ENCODE data around the gene ABHD6. TPM values are rescaled to one million over a fixed set of nuclear protein-coding genes. Genes with fewer than 3 reads are reported as not detected.

The ABHD6 gene
- total RNA-seq, 1 donor: 5.5 TPM

DNA sequence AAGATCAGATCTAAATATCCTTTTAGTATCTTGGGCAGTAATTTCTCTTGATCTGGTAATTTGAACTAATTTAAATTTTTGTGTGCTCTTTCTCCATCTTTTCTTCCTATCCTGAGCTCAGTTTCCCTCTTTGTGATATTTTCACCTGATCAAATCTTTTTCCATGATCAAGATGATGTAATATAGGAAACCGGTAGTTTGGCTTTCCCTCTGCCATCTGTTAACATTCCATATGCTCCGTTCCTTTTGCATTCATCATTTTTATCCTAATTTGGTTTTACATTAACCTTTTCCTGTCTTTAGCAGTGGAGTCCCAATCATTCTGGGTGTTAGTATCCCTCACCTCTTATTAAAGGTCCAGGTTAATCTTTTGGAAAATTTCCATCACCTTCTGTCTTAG, 5.9 kb upstream of the ABHD6 start:
- H3K4me3 ChIP-seq (ENCODE audit: low read depth, low read length): no peak overlapping the region
- TF ChIP-seq, protein P1, sequence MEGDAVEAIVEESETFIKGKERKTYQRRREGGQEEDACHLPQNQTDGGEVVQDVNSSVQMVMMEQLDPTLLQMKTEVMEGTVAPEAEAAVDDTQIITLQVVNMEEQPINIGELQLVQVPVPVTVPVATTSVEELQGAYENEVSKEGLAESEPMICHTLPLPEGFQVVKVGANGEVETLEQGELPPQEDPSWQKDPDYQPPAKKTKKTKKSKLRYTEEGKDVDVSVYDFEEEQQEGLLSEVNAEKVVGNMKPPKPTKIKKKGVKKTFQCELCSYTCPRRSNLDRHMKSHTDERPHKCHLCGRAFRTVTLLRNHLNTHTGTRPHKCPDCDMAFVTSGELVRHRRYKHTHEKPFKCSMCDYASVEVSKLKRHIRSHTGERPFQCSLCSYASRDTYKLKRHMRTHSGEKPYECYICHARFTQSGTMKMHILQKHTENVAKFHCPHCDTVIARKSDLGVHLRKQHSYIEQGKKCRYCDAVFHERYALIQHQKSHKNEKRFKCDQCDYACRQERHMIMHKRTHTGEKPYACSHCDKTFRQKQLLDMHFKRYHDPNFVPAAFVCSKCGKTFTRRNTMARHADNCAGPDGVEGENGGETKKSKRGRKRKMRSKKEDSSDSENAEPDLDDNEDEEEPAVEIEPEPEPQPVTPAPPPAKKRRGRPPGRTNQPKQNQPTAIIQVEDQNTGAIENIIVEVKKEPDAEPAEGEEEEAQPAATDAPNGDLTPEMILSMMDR (IDR thresholded peaks at IDR 0.05; ENCODE audit: insufficient read depth, low read length): no peak
- no peak for DNase-seq (ENCODE audit: low read depth)

DNA sequence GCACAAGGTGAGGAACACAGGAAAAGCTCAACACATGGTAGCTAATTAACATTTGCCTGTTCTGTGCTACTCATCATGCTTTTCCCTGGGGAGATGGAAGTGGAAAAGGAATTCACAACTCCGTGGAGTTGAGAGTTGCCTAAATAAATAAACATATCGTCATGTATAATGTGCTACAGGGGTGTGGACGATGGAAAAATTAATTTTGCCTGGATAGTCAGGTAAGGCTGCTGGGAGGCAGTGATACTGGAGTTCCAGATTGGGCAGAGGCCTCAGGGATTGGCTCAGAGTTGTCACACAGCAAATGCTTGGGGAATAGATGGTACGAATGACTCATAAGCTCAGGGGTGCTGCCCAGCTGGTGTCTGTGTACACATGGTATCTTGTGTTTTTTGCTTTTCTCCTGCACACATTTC, 3.1 kb upstream of the ABHD6 start:
- TF ChIP-seq, protein P1 (IDR thresholded peaks at IDR 0.05; ENCODE audit: insufficient read depth, low read length): no peak
- DNase-seq (ENCODE audit: low read depth): peak; percentile 22
- no peak overlapping the region for H3K4me3 ChIP-seq (ENCODE audit: low read depth, low read length)

DNA sequence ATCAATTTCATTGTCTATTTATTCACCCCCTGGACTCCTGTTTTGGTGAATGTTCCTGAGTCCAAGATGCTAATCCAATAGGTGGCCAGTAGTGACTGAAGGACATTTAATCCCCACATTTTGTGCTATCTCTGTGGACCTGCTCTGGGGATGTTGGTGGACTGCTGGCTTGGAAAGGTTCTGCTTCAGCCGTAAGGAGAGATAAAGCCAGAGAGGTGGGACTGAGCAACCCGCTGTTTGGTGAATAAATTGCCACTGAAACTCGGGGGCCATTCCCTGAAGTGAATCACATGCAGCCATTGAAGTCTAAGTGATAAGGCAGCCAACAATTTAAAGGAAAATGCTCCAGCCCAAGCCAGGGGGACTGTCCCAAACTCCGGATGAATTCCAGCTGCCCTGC, 1.6 kb upstream of the ABHD6 start:
- TF ChIP-seq, protein P1 (IDR thresholded peaks at IDR 0.05; ENCODE audit: insufficient read depth, low read length): no peak
- H3K4me3 ChIP-seq (ENCODE audit: low read depth, low read length): no peak overlapping the region
- no peak for DNase-seq (ENCODE audit: low read depth)

DNA sequence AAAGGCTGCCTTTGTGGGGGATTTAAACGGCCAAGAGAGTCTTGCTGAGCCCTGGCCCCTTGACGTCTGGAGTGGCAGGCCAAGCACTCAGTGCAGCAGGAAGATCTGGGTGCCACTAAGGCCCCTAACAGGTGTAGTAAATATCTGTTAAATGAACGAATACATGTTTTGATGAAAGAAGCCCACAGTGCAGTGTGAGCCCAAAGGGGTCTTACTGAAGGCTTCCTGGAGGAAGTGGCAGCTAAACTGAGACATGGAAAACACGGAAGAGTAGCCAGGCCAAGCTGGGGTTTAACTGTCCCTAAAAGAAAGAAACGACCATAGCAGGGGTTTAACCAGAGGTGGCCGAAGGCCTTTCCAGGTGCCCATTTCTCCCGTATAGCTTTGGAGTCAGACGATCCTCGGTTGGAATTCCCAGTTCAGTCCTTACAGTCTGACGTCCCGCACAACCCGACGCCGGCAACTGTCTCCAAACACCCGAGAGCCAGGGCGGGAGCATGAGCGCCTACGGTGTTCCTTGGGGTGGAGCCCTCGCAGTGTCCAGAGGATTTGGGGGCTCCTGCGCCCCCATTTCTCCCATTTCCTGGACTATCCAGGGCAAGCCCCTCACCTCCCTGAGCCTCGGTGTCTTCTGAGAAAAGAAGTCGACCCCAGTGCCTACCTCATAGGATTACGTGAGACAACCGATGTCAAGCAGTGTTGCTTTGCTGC, 910 bp upstream of the ABHD6 start:
- TF ChIP-seq, protein P1 (IDR thresholded peaks at IDR 0.05; ENCODE audit: insufficient read depth, low read length): no peak
- peak overlapping the region; percentile 89 for H3K4me3 ChIP-seq (ENCODE audit: low read depth, low read length)
- no peak for DNase-seq (ENCODE audit: low read depth)

DNA sequence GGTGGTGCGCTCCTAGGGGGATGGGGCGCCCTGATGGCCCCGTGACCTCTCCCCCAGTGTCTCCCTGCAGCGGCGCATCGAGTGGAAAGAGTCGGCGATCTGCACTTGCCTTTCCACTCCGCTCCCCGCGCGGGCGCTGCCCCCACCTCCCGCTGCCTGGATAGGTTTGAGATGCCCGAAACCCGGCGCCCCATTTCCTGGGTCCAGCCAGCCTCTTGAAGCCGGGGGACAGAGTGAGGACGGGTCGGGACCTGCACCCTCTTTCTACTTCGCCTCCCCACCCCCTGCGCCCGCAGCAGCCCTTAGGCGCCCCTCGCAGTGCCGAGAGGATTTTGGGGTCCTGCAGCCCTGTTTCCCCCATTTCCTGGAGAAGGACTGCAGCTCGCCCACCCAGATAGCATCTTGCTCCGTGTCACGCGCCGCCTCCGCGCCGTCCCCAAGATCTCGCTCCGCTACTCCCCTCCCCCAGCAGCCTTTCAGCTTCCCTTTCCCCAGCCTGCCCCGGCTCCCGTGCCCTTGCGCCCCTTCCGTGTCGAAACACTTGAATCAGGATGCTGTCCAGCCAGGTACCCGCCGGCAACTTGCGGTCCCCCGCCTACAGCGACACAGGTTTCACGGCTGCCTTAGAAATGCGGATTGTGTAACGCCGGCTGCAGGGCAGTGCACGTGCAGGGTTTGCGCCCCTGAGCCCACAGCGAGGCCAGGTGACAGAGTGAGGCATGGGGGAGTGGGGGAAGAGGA, 519 bp downstream of the ABHD6 start:
- DNase-seq (ENCODE audit: low read depth): peak; percentile 22
- TF ChIP-seq, protein P1 (IDR thresholded peaks at IDR 0.05; ENCODE audit: insufficient read depth, low read length): no peak
- H3K4me3 ChIP-seq (ENCODE audit: low read depth, low read length): peak overlapping the region; percentile 89

DNA sequence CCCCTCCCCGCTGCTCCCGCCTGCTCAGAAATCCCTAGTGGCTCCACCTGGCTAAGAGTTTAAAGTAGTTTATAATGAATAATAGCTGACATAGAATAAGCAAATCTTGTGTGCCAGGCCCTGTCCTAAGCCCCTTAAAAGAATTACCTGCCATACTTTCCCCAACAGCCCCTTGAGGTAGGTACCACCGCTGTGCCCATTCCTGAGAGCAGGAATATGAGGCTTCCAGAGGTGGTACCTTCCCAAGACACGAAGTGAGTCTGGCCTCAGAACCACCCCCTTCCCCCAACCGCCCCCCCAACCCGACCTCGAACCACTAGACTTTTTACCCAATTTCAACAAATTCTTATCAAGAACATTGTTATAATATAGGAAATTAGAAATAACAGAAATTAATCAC, 1.2 kb downstream of the ABHD6 start:
- peak overlapping the region; percentile 89 for H3K4me3 ChIP-seq (ENCODE audit: low read depth, low read length)
- DNase-seq (ENCODE audit: low read depth): no peak
- TF ChIP-seq, protein P1 (IDR thresholded peaks at IDR 0.05; ENCODE audit: insufficient read depth, low read length): no peak
